Liver (tissue), 9 donors: ENCODE measurements around the gene JMJD6. TPM values are rescaled to one million over a fixed set of nuclear protein-coding genes. Genes with fewer than 3 reads are reported as not detected.

Experiments
- DNase-seq: peaks from one replicate; pipeline ENCODE4 v3.0.0-alpha.2; 2017; ENCODE audit warnings: low spot score
- H3K27ac ChIP-seq, 2 donors: one replicate each; pipeline ENCODE4 v1.7.0; 2013; ENCODE audit warnings: inconsistent platforms in 2 of 2, low read length in 2 of 2, control low read depth in 1 of 2, low read depth in 1 of 2, mild to moderate bottlenecking in 1 of 2
- H3K27me3 ChIP-seq, 4 donors: one replicate each; pipeline versions ENCODE4 v1.6.1 to v1.7.0; 2013; ENCODE audit warnings: low read length in 3 of 4, inconsistent platforms in 1 of 4, mild to moderate bottlenecking in 1 of 4, moderate library complexity in 1 of 4; ENCODE audit not compliant: control insufficient read depth in 4 of 4, insufficient read depth in 4 of 4
- H3K36me3 ChIP-seq, 4 donors: one replicate each; pipeline versions ENCODE4 v1.6.1 to v1.7.0; 2013; ENCODE audit warnings: low read length in 3 of 4, mild to moderate bottlenecking in 3 of 4, low read depth in 1 of 4, moderate library complexity in 1 of 4; ENCODE audit not compliant: control insufficient read depth in 4 of 4, insufficient read depth in 3 of 4
- H3K4me1 ChIP-seq, 4 donors: one replicate each; pipeline versions ENCODE4 v1.6.1 to v1.7.0; 2013; ENCODE audit warnings: low read length in 3 of 4, mild to moderate bottlenecking in 3 of 4, moderate library complexity in 1 of 4; ENCODE audit not compliant: control insufficient read depth in 4 of 4, insufficient read depth in 4 of 4
- H3K4me3 ChIP-seq, 3 donors: one replicate each; pipeline versions ENCODE4 v1.6.1 to v1.7.0; 2013; ENCODE audit warnings: low read length in 3 of 3, control low read depth in 1 of 3, low read depth in 1 of 3, mild to moderate bottlenecking in 1 of 3
- H3K9ac ChIP-seq, 2 donors: one replicate each; pipeline ENCODE4 v1.7.0; 2013; ENCODE audit warnings: low read length in 2 of 2, mild to moderate bottlenecking in 2 of 2, moderate library complexity in 2 of 2, control low read depth in 1 of 2, low read depth in 1 of 2
- H3K9me3 ChIP-seq, 4 donors: one replicate each; pipeline versions ENCODE4 v1.6.1 to v1.7.0; 2013; ENCODE audit warnings: low read length in 3 of 4; ENCODE audit not compliant: control insufficient read depth in 4 of 4
- CTCF ChIP-seq: fragments of 150-350 bp; IDR thresholded peaks from 2 replicates; pipeline ENCODE4 v1.5.1; 2017; ENCODE audit warnings: improper control_type of control experiment, low read depth, low read length; ENCODE audit not compliant: missing input control
- EGR1 ChIP-seq, 2 donors: IDR thresholded peaks; 2 replicates each; pipeline ENCODE4 v1.6.1; 2016 to 2018; ENCODE audit warnings: antibody characterized with exemption in 2 of 2, low read depth in 2 of 2
- FOXA1 ChIP-seq: IDR thresholded peaks from 2 replicates; pipeline ENCODE4 v1.6.1; 2016; ENCODE audit warnings: antibody characterized with exemption
- FOXA2 ChIP-seq: IDR thresholded peaks from 2 replicates; pipeline ENCODE4 v1.6.1; 2016; ENCODE audit warnings: antibody characterized with exemption
- GABPA ChIP-seq, 2 donors: IDR thresholded peaks in 1 of 2; conservative IDR thresholded peaks in 1 of 2; 2 replicates each; pipeline ENCODE4 v1.6.1; 2016; ENCODE audit warnings: antibody characterized with exemption in 2 of 2, mild to moderate bottlenecking in 1 of 2, moderate library complexity in 1 of 2
- HNF4A ChIP-seq, 2 donors: conservative IDR thresholded peaks; 2 replicates each; pipeline ENCODE4 v1.6.1; 2016; ENCODE audit warnings: antibody characterized with exemption in 2 of 2, mild to moderate bottlenecking in 2 of 2
- HNF4G ChIP-seq: IDR thresholded peaks from 2 replicates; pipeline ENCODE4 v1.6.1; 2016; ENCODE audit warnings: antibody characterized with exemption
- JUND ChIP-seq, 2 donors: IDR thresholded peaks; 2 replicates each; pipeline ENCODE4 v1.6.1; 2016; ENCODE audit warnings: antibody characterized with exemption in 2 of 2
- NR2F2 ChIP-seq: IDR thresholded peaks from 2 replicates; pipeline ENCODE4 v1.6.1; 2016; ENCODE audit warnings: antibody characterized with exemption
- REST ChIP-seq: IDR thresholded peaks from 2 replicates; pipeline ENCODE4 v1.6.1; 2016; ENCODE audit warnings: antibody characterized with exemption, mild to moderate bottlenecking
- RXRA ChIP-seq, 2 donors: IDR thresholded peaks; 2 replicates each; pipeline ENCODE4 v1.6.1; 2017 to 2018; ENCODE audit warnings: antibody characterized with exemption in 2 of 2, mild to moderate bottlenecking in 1 of 2
- SP1 ChIP-seq: IDR thresholded peaks from 2 replicates; pipeline ENCODE4 v1.6.1; 2018; ENCODE audit warnings: antibody characterized with exemption, mild to moderate bottlenecking
- YY1 ChIP-seq: IDR thresholded peaks from 2 replicates; pipeline ENCODE4 v1.6.1; 2016; ENCODE audit warnings: antibody characterized with exemption, mild to moderate bottlenecking
- WGBS: extraction: QIAGEN DNeasy Blood & Tissue Kit; methylation state at CpG from one replicate; pipeline ENCODE4 v1.1.7; 2013; 5-methylcytosine and 5-hydroxymethylcytosine counted together
- polyA plus RNA-seq, 2 donors: library from polyadenylated mRNA; stranded (reverse) in 1 of 2; unstranded in 1 of 2; fragments of 200-250 nt in 1 of 2; fragments of >200 nt in 1 of 2; fragmentation: Nextera tagmentation in 1 of 2; extraction: Ambion mirVana in 1 of 2; gene quantifications; one replicate each; pipeline versions ENCODE4 v1.2.1 to v1.2.3, GENCODE V29; 2013 to 2015
- total RNA-seq, 2 donors: library from RNA; depleted of rRNA; stranded (reverse); fragments of >200 nt; gene quantifications; one replicate each; pipeline ENCODE4 v1.2.3, GENCODE V29; 2014
- TF ChIP-seq, protein P1 (sequence below): IDR thresholded peaks from 2 replicates; pipeline ENCODE4 v1.6.1; 2016; ENCODE audit warnings: antibody characterized with exemption
- TF ChIP-seq, protein P2 (sequence below): IDR thresholded peaks from 2 replicates; pipeline ENCODE4 v1.6.1; 2016; ENCODE audit warnings: antibody characterized with exemption
- TF ChIP-seq, protein P3 (sequence below): IDR thresholded peaks from 2 replicates; pipeline ENCODE4 v1.6.1; 2016; ENCODE audit warnings: antibody characterized with exemption
- donor health status: healthy.
- donor health status: healthy.
- donor health status: healthy.
- donor health status: healthy.
- donor health status: healthy.

The JMJD6 gene
- total and polyA plus RNA-seq, 4 donors, result 9.9 to 16.1 (median 11.2) TPM

GRCh38 chr17:76722279-76722678 is 4.1 kb downstream of the JMJD6 start:
- no peak overlapping the region for H3K4me3 ChIP-seq
- H3K27me3 ChIP-seq, result no peaks in the 10 kb centered on the region
- 94% methylated on average over 8 of the region's 8 CpGs for WGBS
- no peak for TF ChIP-seq FOXA2
- TF ChIP-seq SP1, result no peak
- no peak for TF ChIP-seq NR2F2
- TF ChIP-seq, protein P1, sequence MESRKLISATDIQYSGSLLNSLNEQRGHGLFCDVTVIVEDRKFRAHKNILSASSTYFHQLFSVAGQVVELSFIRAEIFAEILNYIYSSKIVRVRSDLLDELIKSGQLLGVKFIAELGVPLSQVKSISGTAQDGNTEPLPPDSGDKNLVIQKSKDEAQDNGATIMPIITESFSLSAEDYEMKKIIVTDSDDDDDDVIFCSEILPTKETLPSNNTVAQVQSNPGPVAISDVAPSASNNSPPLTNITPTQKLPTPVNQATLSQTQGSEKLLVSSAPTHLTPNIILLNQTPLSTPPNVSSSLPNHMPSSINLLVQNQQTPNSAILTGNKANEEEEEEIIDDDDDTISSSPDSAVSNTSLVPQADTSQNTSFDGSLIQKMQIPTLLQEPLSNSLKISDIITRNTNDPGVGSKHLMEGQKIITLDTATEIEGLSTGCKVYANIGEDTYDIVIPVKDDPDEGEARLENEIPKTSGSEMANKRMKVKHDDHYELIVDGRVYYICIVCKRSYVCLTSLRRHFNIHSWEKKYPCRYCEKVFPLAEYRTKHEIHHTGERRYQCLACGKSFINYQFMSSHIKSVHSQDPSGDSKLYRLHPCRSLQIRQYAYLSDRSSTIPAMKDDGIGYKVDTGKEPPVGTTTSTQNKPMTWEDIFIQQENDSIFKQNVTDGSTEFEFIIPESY, result no peak
- DNase-seq, result no peak
- H3K27ac ChIP-seq, result no peak overlapping the region
- peaks cover 3 to 12% (median 11%) of the 10 kb centered on the region in 4 donors for H3K4me1 ChIP-seq
- H3K9me3 ChIP-seq, result no peaks in the 10 kb centered on the region
- no peak overlapping the region for H3K9ac ChIP-seq
- peaks cover 19 to 55% (median 50%) of the 10 kb centered on the region in 4 donors for H3K36me3 ChIP-seq

DNA sequence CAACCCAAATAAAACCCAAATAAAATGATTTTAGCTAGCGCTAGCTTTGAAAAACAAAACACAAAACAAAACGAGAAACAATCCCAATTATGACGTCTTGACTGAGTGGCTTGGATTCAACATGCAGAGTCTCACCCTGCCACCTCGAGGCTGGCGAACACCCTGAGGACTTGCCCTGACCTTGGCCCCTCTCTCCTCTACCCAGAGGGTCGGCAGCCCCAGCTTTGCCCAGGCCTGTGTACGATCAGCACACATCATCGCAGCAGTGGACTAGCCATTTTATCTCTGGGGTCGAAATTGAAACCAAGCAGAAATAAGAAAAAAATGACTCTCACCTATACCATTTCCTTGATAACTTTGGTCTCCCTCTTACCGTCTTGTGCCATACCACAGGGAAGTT is 4.9 kb downstream of the JMJD6 start:
- peaks cover 19 to 63% (median 57%) of the 10 kb centered on the region in 4 donors for H3K36me3 ChIP-seq
- no peak for DNase-seq
- TF ChIP-seq YY1 (no peak), HNF4G (no peak), JUND (IDR thresholded peaks at IDR 0.05) (no peak), REST (no peak), GABPA (IDR thresholded peaks at IDR 0.05 in 1 of 2, conservative IDR thresholded peaks at IDR 0.05 in 1 of 2) (no peak), EGR1 (IDR thresholded peaks at IDR 0.05; ENCODE audit: low read depth in 2 of 2) (no peak), CTCF (no peak), NR2F2 (no peak), HNF4A (conservative IDR thresholded peaks at IDR 0.05) (no peak), SP1 (no peak), FOXA1 (no peak), FOXA2 (no peak), RXRA (IDR thresholded peaks at IDR 0.05) (no peak)
- TF ChIP-seq, protein P2, sequence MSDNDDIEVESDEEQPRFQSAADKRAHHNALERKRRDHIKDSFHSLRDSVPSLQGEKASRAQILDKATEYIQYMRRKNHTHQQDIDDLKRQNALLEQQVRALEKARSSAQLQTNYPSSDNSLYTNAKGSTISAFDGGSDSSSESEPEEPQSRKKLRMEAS, result no peak
- TF ChIP-seq, protein P1, result no peak
- TF ChIP-seq, protein P3, sequence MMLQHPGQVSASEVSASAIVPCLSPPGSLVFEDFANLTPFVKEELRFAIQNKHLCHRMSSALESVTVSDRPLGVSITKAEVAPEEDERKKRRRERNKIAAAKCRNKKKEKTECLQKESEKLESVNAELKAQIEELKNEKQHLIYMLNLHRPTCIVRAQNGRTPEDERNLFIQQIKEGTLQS, result no peak
- H3K4me3 ChIP-seq, result no peak overlapping the region
- WGBS, result 90% methylated on average over 10 of the region's 10 CpGs
- peaks cover 3 to 10% (median 9%) of the 10 kb centered on the region in 4 donors for H3K4me1 ChIP-seq
- no peak overlapping the region for H3K27ac ChIP-seq
- H3K9ac ChIP-seq, result no peak overlapping the region
- H3K27me3 ChIP-seq, result no peaks in the 10 kb centered on the region
- H3K9me3 ChIP-seq, result no peaks in the 10 kb centered on the region
